Hepatic stellate cell (primary cell): ENCODE results near the gene UBTD1.
"Not testable (repeated sequence)": the region's sequence is repeated elsewhere in the genome, so short reads cannot be mapped to it uniquely, and the experiment has no call there.

Source experiments
- DNase-seq: peaks from one replicate; pipeline ENCODE4 v3.0.0; 2011; ENCODE audit warnings: low spot score

Gene UBTD1

GRCh38 chr10:97498841-97499560 is at the start of gene UBTD1:
Gene UBTD1 (plus strand): TSS chr10:97498924. CDS start chr10:97499204, 280 bp downstream.
- DNase-seq, result peak; percentile 66

GRCh38 chr10:97450828-97451227 is 47.9 kb upstream of the UBTD1 start:
- no peak for DNase-seq

- no peak for DNase-seq
Observed at GRCh38 chr10:97451605-97452004, 47.1 kb upstream of the UBTD1 start.

- no peak for DNase-seq
Observed at GRCh38 chr10:97452352-97452751, 46.4 kb upstream of the UBTD1 start.

GRCh38 chr10:97454330-97455036 is 44.2 kb upstream of the UBTD1 start:
- DNase-seq, result no peak

- no peak for DNase-seq
Observed at GRCh38 chr10:97456034-97456685, 42.6 kb upstream of the UBTD1 start.

GRCh38 chr10:97456686-97457065 is 42.0 kb upstream of the UBTD1 start:
- DNase-seq, result no peak

GRCh38 chr10:97459111-97459510 is 39.6 kb upstream of the UBTD1 start:
- DNase-seq, result no peak

- DNase-seq, result no peak
Observed at GRCh38 chr10:97459933-97460332, 38.8 kb upstream of the UBTD1 start.

- DNase-seq, result no peak
Observed at GRCh38 chr10:97462309-97462708, 36.4 kb upstream of the UBTD1 start.

GRCh38 chr10:97463363-97464132 is 35.2 kb upstream of the UBTD1 start:
- peak; percentile 43 for DNase-seq

GRCh38 chr10:97464226-97464625 is 34.5 kb upstream of the UBTD1 start:
- no peak for DNase-seq

GRCh38 chr10:97465982-97466381 is 32.7 kb upstream of the UBTD1 start:
- DNase-seq, result no peak

GRCh38 chr10:97466755-97467154 is 32.0 kb upstream of the UBTD1 start:
- DNase-seq, result no peak

GRCh38 chr10:97468162-97468561 is 30.6 kb upstream of the UBTD1 start:
- DNase-seq, result no peak

- DNase-seq, result not testable (repeated sequence)
Observed at GRCh38 chr10:97468781-97469180, 29.9 kb upstream of the UBTD1 start.

- DNase-seq, result no peak
Observed at GRCh38 chr10:97474918-97475317, 23.8 kb upstream of the UBTD1 start.

GRCh38 chr10:97475936-97476594 is 22.7 kb upstream of the UBTD1 start:
- DNase-seq, result no peak

- not testable (repeated sequence) for DNase-seq
Observed at GRCh38 chr10:97479410-97479809, 19.3 kb upstream of the UBTD1 start.

- no peak for DNase-seq
Observed at GRCh38 chr10:97479939-97480338, 18.8 kb upstream of the UBTD1 start.

GRCh38 chr10:97481071-97481470 is 17.7 kb upstream of the UBTD1 start:
- DNase-seq, result no peak

- DNase-seq, result no peak
Observed at GRCh38 chr10:97482381-97482780, 16.3 kb upstream of the UBTD1 start.
